SIG-M5 treated with dmso at 0.1 percent for 504 hours (cell line): Measurements from ENCODE around the gene STOX2.
"Not testable (repeated sequence)": the region's sequence is repeated elsewhere in the genome, so short reads cannot be mapped to it uniquely, and the experiment has no call there.

Experiments
- DNase-seq: peaks from one replicate; lab custom pipeline; 2025; ENCODE audit not compliant: unreplicated experiment; lab: John Stamatoyannopoulos, UW

STOX2 gene

DNA sequence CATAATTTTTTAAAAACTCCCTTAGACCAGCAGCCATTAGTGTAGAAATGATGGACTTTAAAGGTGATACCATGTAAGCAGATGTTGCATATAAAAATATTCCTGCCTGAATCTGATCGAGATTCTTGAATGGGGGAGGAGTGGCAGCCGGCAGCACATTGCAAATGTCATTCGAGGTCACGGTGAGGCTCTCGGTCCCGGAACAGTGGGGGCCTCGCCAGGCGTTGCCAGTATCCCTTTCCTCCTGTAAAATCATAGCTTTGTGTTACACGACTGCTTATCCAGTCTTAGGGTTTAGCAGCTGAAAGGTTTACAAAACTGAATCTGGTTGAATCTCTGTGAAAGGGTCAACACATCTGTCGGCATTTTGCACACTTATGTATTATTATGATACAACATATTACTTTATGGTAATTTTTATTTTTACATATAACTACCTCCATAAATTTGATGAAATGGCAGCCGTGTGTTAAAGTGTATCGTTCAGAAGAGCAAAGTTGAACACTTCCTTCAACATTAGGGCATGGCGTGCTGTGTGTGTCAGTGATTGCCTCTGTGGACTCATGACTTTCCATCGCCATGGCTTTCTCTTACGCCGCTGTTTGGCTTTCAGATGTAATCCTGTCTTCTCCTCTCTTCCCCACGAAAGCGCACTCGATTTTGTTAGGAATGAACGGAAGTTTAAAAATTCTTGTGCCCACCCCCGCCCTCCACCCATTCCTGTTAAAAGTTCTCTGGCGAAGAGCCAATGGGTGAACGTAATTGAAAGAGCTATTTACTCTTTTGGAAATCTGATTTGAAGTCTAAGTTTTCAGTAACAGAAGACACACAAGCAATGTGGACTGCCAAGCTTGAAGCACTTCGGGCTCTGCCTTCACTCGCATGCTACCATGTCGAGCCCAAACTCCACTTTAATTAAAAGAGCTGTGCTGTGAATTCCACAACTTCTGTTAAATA lies 114.8 kb downstream of the STOX2 start:
- no peak for DNase-seq

DNA sequence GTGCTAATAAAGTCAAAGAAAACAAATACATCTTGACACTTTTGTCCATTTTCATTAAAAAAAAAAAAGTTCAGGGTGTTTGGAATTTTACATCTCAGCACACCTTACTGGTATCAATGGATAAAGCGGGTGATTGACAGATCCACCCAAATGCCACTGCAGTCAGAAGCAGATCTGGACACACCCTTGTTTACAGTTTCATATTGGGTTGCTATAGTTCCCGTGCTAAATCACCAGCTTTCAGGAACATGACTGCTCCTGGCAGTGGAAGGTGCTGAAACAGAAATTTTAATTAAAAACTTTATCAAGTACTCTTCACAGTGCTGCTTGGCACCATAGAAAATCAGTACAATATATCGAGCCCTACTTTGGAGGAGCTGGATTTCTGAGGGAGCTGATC lies 116.3 kb downstream of the STOX2 start:
- DNase-seq, result no peak

DNA sequence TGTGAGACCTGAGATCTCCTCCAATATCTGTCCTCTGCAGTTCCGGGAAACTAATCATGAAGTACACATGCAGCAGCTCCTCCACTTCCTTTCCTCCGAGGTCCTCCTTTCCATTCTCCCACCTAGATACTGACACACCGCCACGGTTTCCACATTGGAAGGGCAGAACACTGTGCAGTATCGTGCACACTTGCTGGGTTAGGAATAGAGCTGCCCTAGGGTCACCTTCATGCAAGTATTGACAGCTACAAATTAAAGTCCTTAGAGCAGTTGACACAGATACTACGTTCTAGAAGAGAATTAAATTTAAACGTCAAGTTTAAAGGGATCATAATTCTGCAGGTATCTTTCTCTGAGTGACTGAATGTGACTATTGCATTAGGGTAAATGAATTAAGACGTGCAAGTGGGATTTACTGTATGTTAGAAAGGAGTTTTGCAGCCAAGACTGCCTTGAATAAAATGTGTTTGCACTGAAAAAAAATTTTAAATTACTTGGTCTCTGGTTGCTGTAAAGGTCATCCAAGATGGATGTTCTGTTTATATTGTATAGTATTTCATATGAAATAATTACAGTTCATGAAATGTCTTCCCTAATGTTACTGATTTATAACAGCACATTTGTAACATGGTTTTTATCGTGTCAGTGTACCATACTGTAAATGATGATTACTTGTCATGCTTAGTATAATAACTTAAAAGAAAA lies 117.7 kb downstream of the STOX2 start:
- DNase-seq, result no peak

DNA sequence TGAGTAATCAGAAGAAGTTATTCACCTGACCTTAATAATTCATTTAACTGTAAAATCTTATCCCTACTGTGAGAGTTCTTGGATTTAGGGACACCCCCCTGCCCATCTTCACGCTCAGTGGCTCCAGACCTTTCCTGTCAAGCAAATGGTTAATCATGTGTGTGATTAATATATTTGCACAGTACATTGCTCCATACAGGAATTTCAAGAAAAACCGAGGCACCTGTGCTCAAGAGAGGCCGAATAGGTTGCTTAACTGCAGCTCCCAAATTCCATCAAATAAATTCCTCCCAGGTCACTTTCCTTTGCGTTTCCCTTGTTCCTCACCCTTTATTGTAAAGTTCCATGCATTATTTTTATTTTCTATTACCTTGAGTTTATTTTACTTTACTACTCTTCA lies 119.5 kb downstream of the STOX2 start:
- no peak for DNase-seq

DNA sequence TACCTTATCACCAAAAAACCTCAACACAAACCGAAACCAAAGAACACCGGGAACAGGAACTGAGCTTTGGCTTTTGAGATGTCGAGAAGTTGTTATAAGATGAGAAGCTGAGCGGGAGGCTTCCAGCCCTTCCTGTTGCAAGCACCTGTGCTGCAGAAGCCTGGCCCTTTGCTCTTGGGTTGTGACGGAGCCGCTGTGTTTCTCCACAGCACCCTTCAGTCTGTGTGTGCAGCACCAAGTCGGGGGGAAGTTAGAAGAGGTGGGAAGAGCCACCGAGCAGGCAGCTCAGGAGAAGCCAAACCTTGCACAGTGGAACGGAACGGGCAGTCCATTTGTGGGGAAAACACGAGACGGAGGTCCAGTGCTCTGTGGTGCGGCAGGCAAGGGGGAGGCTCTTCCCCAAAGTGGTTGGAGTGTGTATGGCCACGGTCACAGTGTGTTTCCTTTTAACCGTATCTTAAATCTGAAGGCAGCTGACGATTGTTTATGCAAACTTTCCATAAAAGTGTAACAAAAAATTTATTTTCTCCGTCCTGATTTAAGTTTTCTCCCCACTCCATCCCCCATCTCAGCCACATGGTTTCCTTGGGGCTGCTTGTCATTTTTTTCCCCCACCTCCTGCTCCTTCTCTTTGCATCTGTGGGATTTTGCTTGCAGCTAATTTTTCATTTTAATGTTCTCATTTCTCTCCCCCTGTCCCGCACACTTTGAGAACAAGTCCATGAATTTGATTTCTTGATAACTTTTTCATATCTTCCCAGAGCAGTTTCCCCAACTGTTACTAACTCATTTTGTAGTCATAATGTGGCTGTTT lies 123.7 kb downstream of the STOX2 start:
- peak; percentile 25 for DNase-seq

DNA sequence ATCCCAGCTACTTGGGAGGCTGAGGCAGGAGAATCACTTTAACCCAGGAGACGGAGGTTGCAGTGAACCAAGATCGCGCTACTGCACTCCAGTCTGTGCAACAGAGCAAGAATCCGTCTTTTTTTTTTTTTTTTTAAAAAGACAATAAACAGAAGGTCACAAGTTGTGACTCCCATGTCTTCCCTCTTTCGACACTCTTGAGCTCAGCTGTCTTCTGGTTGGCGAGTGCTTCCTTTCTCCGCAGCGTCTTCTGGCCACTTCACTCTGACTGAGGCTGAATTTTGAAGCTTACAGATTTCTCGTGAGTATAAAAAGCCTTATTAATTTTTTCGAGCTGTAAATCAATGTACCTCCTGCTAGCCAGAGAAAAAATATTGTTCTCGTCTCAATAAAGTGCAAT lies 124.9 kb downstream of the STOX2 start:
- DNase-seq, result no peak

DNA sequence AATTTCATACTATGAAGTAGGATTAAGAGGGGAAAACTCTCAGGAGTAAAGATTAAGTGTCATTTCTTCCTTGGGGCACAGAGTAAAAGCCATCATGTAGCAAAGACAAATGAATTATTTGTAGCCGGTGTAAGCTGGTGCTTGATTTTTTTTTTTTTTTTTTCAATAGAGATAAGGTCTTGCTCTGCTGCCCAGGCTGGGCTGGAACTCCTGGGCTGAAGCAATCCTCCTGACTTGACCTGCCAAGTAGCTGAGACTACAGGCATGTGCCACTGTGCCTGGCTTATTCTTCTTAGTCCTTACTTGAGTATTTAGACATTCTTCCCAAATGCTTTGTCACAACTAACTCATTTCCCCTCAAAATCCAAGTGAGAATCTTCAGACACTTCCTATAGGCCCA lies 125.7 kb downstream of the STOX2 start:
- DNase-seq, result no peak

DNA sequence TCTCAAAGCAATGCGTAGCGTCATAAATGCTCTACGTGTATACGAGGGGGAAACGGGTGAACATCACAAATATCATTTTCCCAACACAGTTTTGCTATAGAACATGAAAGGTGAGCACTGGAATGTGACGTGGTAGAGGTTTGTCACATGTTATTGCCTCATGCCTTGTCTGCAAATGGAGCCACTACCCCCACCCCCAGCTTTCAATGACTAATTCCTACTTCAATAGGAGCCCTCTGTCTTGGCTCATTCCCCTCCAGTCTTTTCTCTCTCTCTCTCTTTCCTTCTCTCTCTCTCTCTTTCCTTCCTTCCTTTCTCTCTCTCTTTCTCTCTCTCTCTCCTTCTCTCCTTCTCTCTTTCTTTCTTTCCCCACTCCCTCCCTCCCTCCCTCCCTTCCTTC lies 127.0 kb downstream of the STOX2 start:
- DNase-seq, result no peak

DNA sequence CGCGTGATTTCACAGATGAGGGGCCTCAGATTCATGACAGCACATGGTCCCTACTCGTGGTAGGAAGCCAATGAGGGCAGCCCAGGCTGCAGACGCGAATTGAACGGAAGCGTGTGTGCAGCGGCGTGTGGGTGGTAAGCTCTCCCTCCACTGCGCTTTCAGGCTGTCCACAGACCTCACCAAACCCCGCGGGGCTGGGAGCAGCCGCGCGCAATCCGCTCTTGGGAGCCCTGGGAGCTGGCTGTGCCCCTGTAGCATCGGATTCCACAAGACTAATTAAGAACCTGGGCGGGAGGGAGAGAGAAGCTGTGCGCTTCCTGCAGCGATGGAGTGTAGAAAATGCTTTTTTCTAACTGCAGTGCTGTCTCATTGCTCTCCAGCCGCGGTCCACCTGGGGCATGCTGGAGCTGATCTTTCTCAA lies 134.9 kb downstream of the STOX2 start:
- DNase-seq, result no peak

DNA sequence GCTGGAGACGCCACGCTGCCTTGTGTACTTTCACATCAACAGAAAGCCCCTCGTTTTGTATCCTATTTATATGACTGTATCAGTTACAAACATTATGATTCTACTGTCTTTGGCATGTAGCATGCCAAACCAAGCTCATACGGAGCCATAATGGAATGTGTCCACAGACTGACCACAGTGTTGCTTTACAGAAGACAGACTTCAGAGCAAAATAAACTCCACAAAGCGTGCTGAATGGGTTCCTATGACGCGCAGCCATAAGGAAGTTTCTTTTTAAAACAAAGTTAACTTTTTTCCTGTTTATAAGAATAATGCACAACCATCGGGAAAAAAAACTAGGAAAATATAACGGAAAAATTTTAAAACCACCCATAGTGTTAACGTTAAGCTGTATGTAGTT lies 136.0 kb downstream of the STOX2 start:
- no peak for DNase-seq

DNA sequence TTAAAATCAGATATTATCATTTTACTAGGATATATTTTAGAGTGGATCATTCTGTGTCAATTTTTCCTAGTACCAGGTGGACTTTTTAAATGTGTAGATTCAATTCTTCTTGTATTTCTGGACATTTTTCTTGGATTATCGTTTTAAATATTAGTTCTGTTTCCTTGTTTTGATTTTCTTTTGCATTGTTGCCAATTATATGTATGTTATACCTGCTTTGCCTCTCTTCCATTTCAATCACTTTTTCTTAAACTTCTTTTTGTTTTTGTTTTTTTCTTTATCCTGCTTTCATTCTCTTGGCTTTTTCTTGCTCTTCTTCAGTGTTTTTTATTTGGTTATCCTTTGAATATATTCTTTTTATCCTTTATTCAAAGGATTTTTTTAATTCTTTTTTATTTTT lies 141.0 kb downstream of the STOX2 start:
- no peak for DNase-seq

DNA sequence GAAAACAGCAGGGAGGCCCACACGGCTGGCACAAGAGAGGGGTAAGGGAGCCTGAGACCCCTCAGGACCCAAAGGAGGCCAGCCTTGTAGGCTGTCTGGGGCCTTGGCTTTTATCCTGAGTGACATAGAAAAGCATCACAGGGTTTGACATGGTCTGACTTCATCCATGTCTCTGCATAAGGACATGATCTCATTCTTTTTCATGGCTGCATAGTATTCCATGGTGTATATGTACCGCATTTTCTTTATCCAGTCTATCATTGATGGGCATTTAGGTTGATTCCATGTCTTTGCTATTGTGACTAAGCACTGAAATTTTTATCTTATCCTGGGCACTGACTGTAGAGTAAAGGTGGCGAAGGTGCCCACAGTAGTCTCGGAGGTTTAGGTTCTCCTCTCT lies 146.2 kb downstream of the STOX2 start:
- not testable (repeated sequence) for DNase-seq

DNA sequence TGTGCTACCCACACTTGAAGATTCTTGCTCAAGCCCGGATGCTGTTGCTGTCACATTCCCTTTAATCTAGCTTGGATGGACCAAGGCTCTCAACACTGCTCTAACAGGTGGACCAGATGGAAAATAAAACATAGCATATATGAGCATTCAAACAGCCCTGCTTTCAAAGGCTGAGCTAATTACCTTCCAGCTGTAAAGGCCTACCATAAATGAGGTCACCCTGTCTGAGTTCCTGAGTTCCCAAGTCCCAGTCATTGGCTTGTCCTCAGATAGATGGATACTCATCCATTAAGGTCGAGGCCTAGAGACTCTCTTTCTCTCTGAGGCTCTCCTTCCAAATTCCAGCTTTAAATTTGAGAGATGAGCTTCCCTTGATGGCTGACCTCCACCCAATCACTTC lies 147.5 kb downstream of the STOX2 start:
- no peak for DNase-seq

DNA sequence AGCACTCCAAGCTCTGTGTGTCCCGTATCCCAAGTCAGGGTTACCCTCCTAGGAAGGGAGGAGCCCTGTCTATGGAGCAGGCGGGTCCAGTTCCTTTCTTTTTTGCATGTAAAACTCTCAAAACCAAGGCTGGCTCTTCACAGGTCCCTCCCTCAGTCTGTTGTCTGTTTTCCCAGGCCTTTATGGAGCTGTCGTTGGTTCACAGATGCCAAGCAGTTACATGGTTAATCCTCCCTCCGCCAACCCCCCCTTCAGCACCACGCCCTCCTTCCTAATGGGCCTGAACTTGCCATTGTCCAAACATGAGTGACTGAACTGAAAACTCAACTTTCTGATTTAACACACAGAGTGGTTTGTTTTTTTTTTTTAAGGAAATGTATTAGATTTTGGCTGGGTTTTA lies 148.3 kb downstream of the STOX2 start:
- no peak for DNase-seq

DNA sequence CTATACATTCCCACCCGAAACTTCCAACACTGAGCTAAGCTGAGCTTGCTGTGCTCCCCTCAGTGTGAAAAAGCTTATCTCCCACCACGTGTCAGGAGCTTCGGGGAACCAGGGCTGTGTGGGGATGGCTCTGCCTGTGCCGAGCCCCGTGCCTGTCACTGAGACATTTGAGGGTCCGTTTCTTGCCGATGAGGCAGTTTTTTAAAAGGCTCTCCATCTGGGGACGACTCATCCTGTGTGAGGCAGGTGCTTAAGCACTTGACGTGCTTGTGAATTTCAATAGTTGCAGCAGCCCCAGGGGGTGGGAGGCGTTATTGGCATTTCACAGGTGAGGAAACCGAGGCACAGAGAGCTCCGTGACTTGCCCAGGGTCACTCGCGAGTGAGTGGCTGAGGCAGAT lies 151.8 kb downstream of the STOX2 start:
- no peak for DNase-seq

DNA sequence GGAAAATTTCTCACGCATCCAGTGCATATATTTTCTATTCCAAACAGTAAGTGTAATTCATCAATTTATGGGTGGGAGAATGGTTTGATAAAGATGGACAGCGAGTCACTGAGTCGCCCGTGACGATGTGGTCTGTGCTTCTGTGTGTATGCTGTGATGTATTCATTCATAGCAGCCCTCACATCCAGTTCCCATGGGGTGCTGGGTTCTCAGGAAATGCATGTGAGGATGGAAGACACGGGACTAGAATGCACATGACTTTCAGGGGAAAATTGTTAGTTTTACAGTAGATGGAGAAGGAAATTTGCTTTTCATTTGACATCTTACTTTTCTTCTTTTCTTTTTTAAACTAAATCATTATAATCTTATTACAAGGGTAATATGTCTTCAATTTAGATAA lies 152.9 kb downstream of the STOX2 start:
- DNase-seq, result no peak

DNA sequence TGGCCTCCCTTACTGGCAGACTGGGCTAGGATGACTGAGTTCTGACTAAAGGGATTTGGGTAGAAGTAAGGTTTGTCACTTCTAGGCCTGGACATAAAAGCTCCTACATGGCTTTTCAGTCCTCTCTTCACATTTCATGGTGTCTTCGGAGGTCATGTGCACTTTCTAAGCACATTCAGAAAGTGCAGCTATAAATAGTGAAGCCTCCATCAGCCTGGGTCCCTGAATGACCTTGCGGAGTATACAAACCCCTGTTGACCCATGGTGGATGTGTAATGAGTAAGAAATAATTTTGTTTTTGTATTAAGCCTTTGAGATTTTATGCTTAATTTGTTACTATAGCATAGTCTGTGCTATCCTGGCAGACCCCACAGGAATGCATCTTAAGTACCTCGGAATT lies 154.0 kb downstream of the STOX2 start:
- no peak for DNase-seq

DNA sequence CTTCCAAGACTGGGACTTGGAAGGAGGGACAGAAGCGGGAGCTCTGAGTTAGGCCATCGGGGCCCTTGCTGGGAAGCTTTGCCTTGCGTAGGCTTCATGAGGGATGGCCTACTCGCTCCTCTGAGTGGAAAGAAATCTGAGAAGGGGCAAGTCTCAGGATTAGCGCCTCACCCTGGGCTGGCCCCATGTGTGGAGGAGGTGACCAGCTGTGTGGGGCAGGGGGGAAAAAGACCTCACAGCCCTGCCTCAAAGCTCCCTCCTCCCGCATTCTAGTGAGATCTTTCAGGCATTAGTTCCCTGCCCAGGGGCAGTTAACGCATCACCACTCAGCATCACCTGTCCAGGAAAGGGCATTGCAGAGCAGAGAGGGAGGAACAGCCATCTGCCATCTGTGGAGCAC lies 156.5 kb downstream of the STOX2 start:
- no peak for DNase-seq

DNA sequence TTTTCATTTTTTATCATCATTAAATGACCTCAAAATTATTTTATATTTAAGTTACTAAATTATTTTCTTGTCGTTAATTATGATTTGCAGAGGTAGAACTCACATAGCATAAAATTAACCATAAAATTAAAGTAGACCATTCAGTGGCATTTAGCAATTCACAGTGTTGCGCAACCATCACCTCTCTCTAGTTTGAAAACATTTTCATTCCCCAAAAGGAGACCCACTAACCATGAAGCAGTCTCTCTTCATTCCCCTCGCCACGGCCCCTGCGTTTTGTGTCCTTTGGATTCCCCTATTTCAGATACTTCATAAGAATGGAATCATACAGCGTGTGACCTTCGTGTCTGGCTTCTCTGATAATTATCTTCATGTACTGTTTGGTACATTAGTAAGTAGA lies 157.7 kb downstream of the STOX2 start:
- DNase-seq, result no peak

DNA sequence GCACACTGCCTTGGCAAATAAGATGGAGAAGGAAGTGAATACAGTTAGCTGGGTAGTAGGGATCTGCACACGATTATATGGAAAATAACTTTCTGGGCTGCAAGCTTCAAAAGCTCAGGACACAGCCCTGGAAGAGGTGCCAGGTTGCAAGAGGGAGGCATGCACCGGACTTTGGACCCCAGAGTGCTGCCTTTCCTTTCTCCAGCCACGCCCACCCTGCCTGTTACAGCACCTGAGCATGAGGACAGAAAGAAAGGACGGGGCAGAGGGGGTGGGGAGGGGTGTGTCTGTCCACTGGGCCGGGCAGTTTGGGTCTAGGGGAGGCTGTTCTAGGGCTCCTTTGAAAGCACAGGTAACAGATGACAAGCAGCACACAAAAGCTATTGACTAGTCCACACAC lies 159.8 kb downstream of the STOX2 start:
- no peak for DNase-seq

DNA sequence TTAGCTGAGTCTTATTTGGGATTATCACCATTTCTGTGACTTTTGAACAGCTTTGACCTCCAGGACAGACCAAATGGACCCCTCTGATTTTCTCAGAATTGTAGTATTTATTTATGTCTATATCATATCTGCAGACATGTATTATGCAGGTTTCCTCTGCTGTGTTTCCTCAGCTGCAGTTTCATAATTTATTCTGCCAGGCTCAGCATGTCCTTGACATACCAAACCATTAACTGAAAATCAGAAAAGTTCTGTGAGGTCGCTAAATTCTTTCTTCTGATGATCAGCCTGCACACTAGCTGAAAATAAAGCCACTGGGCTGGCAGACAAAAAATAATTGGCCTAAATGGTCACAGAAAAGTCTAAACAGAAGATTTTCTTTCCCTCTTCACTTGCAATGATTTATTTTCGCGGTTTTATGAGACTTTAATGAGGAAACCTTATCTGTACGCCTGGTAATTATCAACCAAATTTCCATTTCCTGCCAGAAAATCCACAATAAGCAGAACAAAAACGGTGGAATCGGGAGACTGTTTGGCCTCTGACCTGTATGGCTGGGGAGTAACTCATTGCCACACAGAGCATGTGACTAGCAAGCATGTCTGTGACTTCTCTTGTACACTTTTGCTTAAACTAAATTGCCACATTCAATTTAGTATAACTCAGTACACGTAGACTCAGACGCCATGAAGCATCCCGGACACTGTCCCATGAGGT lies 161.6 kb downstream of the STOX2 start:
- DNase-seq, result no peak
